Stimulated activated CD8-positive, alpha-beta memory T cell treated with anti-CD3 and anti-CD28 coated beads, Interleukin-4, amount 100 ng/mL, for 4 hours (primary cell): ENCODE data around the gene PDE3B.
"Not testable (repeated sequence)": the region's sequence is repeated elsewhere in the genome, so short reads cannot be mapped to it uniquely, and the experiment has no call there.

Experiments used
- DNase-seq, 2 donors: peaks; one replicate each; pipeline ENCODE4 v3.0.0-alpha.2; 2020; ENCODE audit warnings: low read depth in 2 of 2, low spot score in 1 of 2

PDE3B gene

DNA sequence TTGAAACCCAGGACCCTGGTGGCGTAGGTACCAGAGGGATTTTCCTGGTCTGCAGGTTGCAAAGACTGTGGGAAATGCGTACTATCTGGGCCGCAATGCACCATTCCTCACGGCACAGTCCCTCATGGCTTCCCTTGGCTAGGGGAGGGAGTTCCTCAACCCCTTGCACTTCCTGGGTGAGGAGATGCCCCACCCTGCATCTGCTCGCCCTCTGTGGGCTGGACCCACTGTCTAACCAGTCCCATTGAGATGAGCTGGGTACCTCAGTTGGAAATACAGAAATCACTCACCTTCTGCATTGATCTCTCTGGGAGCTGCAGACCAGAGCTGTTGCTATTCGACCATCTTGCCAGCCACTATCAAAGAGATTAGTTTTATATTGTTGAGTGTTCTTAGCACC lies 100.1 kb downstream of the PDE3B start:
- DNase-seq: not testable (repeated sequence)

DNA sequence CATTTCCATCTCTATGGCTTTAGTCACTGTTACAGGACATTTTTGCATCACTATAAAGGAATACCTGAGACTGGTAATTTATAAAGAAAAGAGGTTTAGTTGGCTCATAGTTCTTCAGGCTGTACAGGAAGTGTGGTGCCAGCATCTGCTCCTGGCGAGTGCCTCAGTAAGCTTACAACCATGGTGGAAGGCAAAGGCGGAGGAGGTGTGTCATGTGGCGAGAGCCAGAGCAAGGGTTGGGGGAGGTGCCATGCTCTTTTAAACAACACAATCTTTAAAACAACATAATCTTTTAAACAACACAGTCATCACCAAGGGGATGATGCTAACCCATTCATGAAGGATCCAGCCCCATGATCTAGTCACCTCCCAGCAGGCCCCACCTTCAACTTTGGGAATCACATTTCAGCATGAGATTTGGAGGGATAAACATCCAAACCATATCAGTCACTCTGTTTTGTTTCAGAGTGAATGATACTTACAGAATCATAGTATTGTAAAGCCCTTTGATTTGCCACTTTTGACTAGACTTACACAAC lies 103.3 kb downstream of the PDE3B start:
- DNase-seq: no peak

DNA sequence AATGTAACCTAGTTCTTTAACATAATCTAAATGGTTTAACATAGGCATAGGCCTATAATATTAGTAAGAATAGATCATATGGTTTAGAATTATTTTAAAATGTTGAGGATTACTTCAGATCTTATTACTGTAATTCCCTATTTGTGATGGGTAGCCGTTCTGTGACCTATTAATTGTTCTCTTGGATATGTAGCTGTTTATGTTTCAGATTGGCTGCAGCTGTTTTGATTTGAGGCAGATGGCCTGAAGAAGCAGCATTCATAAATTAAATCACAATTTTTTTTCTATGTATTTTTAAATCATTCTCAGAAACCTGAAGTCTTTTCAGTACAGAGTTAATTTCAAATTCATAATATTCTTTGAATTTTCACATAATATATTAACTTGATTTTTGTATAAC lies 104.5 kb downstream of the PDE3B start:
- no peak for DNase-seq

DNA sequence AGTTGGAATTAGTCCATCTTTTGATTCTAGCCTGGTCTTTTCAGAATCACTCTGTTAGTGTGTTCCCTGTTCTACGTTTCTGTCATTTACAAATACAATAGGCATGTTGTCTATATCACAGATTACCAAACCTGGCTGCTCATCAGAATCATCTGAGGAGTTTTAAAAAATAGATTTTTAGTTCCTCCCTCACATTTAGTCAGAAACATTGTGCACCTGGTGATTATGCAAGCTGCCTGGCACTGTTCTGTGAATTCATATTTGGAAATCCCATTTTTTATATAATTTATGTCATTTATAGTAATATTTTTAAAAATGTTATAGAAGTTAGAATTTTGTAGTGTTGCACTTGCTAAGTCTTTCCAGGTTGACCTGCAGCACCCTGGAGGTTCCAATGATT lies 107.3 kb downstream of the PDE3B start:
- no peak for DNase-seq

DNA sequence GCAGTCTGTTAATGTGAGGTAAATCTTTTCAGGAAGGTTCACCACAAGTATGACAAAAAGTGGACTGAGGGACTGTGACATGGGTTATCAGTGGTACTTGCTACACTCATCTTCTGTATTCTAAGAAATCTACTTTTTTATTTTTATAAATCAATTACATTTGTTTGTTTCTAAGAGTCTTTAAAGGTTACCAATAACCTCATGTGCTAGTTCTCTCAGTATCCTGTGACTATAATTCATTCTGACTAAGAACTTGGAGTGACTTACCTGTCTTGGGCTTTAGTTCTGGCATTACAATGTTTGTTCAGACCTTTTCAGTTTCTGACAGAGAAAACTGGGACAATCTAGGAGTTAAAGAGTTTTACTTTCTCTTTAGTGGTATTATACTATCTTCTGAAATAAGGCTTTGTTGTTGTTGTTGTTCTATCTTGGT lies 108.4 kb downstream of the PDE3B start:
- DNase-seq: no peak

DNA sequence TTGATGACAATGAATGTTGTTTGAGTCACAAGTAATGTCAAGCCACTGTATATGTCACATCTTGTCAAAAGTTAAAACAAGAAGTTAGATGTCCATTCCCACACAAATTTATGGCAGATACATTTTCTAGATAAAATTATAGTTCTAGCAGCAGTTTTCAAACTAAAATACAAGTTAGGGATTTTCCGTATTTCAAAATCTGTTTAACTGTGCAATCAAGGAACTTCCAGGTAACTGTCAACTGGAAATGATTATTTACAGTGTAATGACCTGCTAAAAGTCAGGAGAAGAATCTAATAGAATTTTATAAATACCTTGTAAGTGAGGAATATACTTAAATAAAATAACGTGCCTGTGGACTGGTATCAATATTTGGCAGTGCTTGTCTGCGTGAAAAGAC lies 111.5 kb downstream of the PDE3B start:
- no peak for DNase-seq

DNA sequence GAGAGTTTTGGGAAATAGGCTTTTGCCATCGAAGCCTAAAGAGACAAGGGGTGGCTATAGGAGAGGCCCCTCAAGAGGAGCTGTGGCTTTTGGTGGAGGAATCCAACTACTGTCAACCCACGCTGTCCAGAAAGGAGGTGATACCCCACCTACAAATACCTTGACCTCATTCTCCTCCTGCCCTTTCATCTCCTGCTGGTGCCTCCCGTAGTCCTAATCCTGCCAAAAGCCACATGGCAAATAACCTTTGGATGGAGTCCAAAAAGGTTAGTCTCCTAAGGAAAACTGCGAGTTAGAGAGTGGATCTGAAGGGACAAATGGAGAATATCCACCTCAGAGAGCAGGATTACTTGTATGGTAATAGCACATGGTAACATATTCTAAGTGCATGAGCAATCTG lies 112.7 kb downstream of the PDE3B start:
- DNase-seq: no peak

DNA sequence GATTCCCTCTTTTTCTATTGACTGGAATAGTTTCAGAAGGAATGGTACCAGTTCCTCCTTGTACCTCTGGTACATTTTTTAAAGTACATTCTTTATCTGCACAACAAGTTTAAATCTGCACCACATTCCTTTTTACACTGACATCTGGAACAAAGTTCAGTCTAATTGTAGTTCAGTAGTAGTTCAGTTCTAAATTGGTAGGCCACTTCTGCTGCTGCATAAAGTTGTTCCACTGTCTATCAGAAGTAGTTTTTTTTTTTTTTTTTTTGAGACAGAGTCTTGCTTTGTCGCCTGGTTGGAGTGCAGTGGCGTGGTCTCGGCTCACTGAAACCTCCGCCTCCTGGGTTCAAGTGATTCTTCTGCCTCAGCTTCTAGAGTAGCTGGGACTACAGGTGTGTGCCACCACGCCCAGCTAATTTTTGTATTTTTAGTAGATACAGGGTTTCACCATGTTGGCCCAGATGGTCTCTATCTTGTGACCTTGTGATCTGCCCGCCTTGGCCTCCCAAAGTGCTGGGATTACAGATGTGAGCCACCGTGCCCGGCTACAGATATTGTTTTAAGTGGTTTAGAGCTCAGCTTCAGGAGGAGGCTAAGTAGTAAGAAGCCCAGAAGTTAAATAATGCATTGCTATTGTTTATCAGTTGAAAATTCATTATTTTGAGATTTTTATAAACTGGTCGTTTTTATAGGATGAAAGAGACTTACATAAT lies 115.9 kb downstream of the PDE3B start:
- not testable (repeated sequence) for DNase-seq

DNA sequence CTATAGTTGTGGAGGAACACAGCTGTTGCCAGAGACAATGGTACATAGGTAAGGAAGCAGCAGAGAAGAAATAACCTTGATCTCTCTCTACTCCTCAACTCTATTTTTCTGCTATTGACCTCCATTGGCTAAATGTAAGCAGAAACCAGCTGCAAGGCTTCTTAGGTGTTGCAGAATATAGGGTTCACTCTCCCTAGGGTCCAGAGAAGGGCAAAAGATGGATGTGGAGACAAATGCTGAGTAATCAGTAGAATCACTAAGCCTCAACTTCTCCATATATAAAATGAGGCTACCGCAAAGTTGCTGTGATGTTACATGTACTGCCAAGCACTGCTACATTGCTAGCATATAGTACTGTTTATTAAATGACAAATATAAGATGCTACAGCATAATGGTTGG lies 120.6 kb downstream of the PDE3B start:
- no peak for DNase-seq

DNA sequence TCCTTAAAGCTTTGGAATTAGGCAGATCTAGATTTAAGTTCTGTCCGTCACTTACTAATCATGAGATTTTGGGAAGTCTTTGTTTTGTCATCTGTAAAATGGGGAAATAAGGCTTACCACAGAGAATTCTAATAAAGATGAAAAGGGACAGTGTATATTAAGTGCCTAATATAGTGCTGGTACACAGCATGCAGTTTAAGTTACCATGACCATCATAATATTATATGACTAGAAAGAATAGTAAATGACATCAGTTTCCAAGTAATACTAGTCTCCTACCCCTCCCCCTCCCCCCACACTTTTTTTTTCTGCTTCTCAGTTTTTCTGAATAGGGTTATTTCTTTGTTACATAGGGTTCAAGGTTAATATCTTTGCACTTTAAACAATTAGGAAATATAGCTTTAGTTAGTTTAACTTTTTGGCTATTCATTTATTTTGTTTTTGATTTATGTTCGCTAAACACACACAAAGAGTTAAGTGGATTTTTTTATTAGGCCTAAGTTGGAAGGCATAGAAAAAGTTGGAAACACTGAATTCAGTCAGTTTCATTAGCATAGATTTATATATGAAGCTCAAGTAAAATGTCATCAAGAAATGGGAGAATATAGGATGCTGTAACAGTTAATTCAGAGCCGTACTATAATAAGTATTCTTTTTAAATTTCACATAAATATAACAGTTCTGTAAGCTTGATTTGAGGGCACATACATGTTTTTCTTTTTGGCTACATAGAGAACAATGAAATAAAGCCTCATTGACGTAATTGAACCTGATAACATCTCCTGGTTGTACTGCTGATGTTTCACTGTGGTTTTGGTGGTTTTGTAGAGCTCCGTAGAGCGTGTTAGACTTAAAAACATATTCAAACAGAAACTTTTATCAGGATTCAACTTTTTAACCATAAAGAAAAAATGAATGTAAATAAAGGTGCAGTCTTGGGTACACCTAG lies 121.2 kb downstream of the PDE3B start:
- DNase-seq: no peak

DNA sequence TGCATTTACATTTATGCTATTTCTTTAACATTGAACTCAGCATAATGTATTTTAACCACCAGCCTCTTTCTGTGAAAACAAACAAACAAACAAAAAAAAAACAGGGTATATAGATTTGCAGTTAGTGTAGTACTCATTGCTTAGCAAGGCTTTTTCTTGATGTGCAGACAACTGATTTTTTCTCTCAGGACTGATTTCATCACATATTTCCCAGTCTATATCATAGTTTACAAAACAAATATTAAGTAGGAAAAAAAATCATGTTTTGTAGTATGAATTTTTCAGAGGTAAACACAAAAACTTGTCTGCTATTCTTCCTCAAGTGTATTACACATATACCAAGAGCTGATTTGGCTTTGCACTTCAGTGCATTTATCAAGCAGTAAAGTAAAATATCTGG lies 123.0 kb downstream of the PDE3B start:
- no peak for DNase-seq

DNA sequence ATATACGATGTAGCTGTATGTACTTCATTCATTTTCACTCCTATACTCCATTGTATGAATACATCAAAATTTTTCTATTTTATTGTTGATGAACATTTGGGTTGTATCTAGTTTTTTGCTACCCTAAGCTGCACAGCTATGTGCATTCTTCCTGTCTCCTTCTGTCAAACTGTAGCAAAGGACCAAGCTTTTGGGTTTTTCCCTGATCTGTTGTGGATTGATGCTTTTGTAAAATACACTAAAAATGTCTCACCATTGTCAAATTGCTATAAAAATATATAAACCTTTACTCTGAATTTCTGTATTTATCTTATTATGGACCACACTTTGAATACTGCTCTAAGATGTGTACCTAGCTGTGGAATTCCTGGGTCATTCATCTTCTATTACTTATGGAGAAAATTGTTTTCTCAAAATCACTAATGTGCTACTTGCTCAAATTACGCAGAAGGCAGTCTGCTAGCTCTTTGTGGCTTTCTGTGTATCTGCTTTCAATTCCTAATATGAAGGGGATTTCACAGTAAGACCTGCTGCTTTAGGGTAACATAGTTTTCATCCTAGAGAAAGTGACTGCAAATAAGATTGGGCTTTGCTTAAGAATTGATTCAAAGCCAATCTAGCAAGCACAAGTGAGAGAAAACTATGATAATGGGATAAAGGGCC lies 125.1 kb downstream of the PDE3B start:
- no peak for DNase-seq

DNA sequence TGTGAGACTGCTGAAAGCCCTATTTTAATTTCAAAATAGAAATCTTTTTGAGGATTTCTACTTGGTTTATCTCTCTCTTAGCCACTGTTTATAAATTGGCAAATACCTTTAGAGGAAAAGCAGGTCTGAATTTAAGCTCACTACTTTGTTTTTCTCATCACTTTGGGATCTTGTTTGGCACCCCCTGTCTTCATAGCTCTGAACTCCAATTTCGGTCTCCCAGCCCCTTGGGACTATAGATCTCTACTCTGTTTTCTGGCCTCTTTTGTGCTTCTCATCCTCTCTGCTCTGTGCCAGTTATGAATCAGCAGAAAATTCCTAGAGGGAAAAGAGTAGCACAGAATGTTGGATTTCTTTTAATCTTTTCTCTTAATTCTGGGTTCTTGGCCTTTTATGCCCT lies 130.2 kb downstream of the PDE3B start:
- DNase-seq: no peak

DNA sequence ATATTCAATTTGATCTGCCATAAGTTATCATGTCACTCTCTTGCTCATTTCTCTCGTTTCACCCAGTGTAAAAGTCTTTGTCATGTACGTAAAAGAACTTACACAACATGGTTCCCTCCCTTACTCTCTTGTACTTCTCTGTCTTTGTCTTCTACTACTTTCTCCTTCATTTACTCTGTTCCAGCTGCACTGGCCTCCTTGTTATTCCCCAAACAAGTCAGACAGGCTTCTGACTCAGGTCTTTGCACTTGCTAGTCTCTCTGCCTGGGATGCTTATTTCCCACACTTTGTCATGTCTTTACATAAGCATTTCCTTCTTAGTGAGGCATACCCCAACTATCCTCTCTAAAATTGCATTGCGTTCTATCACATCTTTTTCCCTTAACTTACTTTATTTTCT lies 131.1 kb downstream of the PDE3B start:
- no peak for DNase-seq

DNA sequence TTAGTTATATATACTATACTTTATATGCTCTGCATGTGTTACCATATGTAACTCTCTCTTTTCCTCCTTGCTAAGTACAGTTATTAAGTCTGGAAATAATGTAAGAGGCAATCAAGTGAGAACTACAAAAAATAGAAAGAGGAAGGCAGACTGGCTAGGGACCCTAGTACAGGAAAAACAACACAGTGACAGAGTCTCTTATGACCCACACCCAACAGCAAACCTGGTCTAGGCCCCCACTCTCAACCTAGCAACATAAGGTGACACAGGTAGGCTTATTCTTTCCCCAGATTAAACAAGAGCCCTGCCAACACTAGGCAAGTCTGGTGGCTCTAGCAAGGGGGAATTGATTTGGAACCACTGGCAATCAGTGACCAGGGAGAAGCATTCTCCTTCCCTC lies 132.3 kb downstream of the PDE3B start:
- DNase-seq: no peak

DNA sequence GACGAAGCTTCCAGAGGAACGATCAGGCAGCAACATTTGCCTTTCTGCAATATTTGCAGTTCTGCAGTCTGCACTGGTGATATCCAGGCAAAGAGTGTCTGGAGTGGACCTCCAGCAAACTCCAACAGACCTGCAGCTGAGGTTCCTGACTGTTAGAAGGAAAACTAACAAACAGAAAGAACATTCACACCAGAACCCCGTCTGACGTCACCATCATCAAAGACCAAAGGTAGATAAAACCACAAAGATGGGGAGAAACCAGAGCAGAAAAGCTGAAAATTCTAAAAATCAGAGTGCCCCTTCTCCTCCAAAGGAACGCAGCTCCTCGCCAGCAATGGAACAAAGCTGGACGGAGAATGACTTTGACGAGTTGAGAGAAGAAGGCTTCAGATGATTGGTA lies 134.9 kb downstream of the PDE3B start:
- DNase-seq: not testable (repeated sequence)

DNA sequence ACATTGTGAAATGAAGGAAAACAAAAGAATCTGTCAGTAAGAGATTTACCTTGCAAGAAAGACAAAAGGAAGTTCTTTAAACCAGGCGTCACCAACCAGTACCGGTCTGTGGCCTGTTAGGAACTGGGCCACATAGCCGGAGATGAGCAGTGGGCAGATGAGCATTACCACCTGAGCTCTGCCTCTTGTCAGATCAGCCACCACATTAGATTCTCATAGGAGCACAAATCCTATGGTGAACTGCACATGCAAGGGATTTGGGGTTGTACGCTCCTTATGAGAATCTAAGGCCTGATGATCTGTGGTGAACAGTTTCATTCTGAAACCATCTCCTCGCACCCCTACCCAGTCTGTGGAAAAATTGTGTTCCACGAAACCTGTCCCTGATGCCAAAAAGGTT lies 140.2 kb downstream of the PDE3B start:
- no peak for DNase-seq

DNA sequence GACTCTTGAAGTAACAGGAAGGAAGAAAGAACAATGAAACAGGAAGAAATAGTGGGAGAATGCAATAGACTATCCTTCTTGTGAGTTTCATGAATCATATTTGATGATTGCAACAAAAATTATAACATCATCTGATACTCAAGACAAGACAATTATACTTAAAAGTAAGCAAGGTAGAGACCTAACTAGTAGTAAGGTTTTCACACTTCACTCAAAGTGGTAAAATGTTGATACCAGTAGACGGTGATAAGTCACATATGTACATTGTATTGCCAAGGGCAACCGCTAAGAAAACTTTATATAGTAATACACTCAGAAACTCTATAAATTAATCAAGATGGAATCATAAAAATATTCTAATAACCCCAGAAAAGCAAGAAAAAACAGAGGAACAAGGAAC lies 140.6 kb downstream of the PDE3B start:
- DNase-seq: no peak

DNA sequence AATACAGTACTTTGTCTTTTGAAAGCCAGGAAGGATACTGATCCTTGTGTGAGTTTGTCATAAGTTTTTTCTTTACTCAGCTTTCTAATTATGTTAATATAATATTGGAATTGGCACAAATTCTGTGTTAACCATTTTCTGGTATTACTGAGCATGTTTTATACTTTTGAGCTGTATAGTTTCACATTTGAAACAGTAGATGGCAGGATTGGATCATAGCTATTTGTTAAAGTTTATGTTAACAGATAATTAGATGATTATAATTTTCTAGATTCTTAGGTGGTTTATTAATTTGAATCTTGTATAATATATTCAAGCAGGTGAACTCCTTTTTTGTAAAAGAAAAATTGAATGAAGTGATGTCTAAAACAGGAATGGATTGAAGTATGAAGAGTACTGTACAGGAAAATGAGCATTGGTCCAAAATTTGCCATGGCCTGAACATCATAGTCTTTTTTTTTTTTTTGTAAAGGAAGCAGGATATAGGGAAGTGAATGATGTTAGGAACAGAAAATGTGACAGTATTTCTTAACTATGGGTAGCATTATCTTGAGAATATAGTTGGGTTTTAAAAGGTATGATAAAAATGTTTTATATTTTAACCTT lies 146.4 kb downstream of the PDE3B start:
- no peak for DNase-seq

DNA sequence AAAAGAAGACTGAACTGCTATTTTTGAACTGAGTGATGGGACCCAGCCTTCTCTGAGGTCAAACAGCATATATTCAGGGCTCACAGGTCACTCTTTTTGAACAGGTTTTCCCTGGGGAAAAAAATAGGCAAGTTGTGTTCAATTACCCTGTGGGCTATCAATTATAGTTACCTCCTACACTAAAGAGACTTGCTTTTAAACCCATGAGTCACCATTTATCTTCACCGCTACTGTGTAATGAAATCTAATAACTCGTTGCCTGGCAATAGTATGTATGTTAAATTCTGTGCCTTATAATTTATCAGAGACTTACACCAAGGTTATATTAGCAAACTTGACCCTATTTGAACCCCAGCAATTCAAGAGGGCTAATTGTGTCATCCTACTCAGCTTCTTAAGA lies 149.9 kb downstream of the PDE3B start:
- no peak for DNase-seq

DNA sequence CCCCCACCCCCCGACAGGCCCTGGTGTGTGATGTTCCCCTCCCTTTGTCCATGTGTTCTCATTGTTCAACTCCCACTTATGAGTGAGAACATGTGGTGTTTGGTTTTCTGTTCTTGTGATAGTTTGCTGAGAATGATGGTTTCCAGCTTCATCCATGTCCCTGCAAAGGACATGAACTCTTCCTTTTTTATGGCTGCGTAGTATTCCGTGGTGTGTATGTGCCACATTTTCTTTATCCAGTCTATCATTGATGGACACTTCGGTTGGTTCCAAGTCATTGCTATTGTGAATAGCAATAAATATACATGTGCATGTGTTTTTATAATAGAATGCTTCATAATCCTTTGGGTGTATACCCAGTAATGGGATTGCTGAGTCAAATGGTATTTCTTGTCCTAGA lies 152.4 kb downstream of the PDE3B start:
- not testable (repeated sequence) for DNase-seq
